Dermis microvascular lymphatic vessel endothelial cell (primary cell): ENCODE data around the gene KRT82. TPM values are rescaled to one million over a fixed set of nuclear protein-coding genes. Genes with fewer than 3 reads are reported as not detected.
"Not testable (repeated sequence)": the region's sequence is repeated elsewhere in the genome, so short reads cannot be mapped to it uniquely, and the experiment has no call there.

Experiments
- DNase-seq, 2 donors: peaks; one replicate each; pipeline versions ENCODE4 v3.0.0 to v3.0.0-alpha.2; 2010; ENCODE audit warnings: low read depth in 2 of 2
- total RNA-seq: library from RNA; depleted of rRNA; stranded (reverse); fragments of >200 nt; gene quantifications from 2 replicates; pipeline ENCODE4 v1.2.1, GENCODE V29; 2014

The KRT82 gene
- total RNA-seq, 1 donor from 2014 or later, result not detected

DNA sequence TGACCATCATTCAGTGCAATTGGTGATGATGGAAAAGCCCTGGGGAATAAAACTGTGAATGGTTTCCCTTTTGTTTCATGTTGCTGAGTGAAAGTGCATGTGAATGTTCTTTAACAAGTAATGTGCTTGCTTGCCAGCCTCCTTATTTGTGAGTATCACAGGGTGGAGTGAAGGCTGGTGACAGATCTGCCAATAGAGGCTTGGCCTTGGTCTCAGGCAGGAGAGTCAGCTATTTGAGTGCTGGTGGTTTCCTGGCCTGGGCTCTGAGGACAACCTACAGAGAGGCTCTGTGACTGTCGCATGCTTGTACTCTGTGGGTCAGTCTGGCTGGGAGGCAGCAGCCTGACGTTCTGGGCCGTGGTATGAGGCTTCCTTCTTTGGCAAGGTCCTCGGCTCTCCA, 59.5 kb downstream of the KRT82 start:
- DNase-seq, result no peak

DNA sequence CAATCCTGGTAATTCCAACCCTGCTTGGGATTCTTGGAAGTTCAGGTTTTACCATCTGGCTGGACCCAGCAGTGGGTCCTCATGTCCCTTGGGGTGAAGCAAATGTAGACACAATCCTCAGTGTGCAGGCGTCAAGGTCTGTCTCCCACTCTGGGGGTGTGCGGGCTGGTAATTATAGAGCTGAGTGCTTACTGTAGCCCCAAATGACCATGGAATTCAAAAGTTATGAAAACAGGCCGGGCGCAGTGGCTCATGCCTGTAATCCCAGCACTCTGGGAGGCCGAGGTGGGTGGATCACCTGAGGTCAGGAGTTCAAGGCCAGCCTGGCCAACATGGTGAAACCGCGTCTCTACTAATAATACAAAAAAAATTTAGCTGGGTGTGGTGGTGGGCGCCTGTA, 61.1 kb downstream of the KRT82 start:
- not testable (repeated sequence) for DNase-seq

DNA sequence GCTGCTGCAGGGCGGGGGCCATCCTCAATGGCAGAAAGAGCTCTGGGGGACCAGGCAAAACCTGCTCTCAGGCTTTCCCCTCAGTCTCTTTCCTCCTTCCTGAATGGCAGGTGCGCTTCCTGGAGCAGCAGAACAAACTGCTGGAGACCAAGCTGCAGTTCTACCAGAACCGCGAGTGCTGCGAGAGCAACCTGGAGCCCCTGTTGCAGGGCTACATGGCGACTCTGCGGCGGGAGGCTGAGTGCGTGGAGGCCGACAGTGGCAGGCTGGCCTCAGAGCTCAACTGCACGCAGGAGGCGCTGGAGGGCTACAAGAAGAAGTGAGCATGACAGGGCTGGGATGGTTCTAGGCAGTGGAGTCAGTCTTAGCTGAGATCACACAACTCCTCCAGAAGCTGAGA, 62.0 kb downstream of the KRT82 start:
- no peak for DNase-seq

Other genes starting within 250 kb of the KRT82 start
- 0.13 and 0.39 TPM in 2 replicates for gene KRT80, start 214.3 kb downstream of the KRT82 start, total RNA-seq
- gene KRT7, start 173.1 kb downstream of the KRT82 start, total RNA-seq, result 7.0 and 52.2 TPM in 2 replicates
- under 0.01 TPM in 1 of 2 replicates, not detected in the other for gene KRT86, start 131.7 kb downstream of the KRT82 start, total RNA-seq
- gene KRT81, start 114.8 kb downstream of the KRT82 start, total RNA-seq, result 0.13 TPM in 1 of 2 replicates, not detected in the other
- gene KRT83, start 84.9 kb downstream of the KRT82 start, total RNA-seq, result not detected in 2 replicates
- not detected in 2 replicates for gene KRT85, start 38.9 kb downstream of the KRT82 start, total RNA-seq
- not detected in 2 replicates for gene KRT84, start 20.7 kb downstream of the KRT82 start, total RNA-seq
- gene KRT75, start 28.0 kb upstream of the KRT82 start, total RNA-seq, result not detected in 2 replicates
- gene KRT6B, start 45.8 kb upstream of the KRT82 start, total RNA-seq, result not detected in 2 replicates
- not detected in 2 replicates for gene KRT6C, start 67.5 kb upstream of the KRT82 start, total RNA-seq
- 0.13 TPM in 1 of 2 replicates, not detected in the other for gene KRT6A, start 86.9 kb upstream of the KRT82 start, total RNA-seq
- under 0.01 and 0.13 TPM in 2 replicates for gene KRT5, start 114.1 kb upstream of the KRT82 start, total RNA-seq
- not detected in 2 replicates for gene KRT71, start 146.8 kb upstream of the KRT82 start, total RNA-seq
- gene KRT74, start 167.5 kb upstream of the KRT82 start, total RNA-seq, result not detected in 2 replicates
- not detected in 2 replicates for gene KRT72, start 195.1 kb upstream of the KRT82 start, total RNA-seq
- not detected in 2 replicates for gene KRT73, start 212.2 kb upstream of the KRT82 start, total RNA-seq
- gene KRT2, start 245.9 kb upstream of the KRT82 start, total RNA-seq, result not detected in 2 replicates